T-cell (primary cell): Measurements from ENCODE around the gene BOC. TPM values are rescaled to one million over a fixed set of nuclear protein-coding genes. Genes with fewer than 3 reads are reported as not detected.

Experiments
- ATAC-seq, 4 experiments: fragments of 200-7000 bp in 3 of 4; fragments of 150-1000 bp in 1 of 4; cut with Tn5 transposase; replicated peaks in 1 of 4; 1 replicate in 3 of 4; 2 replicates in 1 of 4; pipeline ENCODE4 v1.10.0; 2021; ENCODE audit warnings: moderate library complexity in 3 of 4, mild to moderate bottlenecking in 2 of 4, moderate number of reproducible peaks in 1 of 4
- CTCF ChIA-PET, 2 donors: fragments of 300-600 bp; sonication (Branson Sonifier 250); formaldehyde crosslinking; loops; one replicate each; lab custom pipeline; 2022; ENCODE audit warnings: antibody characterized with exemption in 2 of 2; lab: Charles Lee
- POLR2A ChIA-PET, 2 donors: fragments of 300-600 bp; sonication (Branson Sonifier 250); formaldehyde crosslinking; loops; one replicate each; lab custom pipeline; 2022; ENCODE audit warnings: antibody characterized with exemption in 2 of 2; lab: Charles Lee
- DNase-seq, 35 experiments: peaks; one replicate each; pipeline versions ENCODE4 v3.0.0 to v3.0.0-alpha.2; 2013 to 2023
- H3K27ac ChIP-seq: one replicate; pipeline ENCODE4 v1.5.1; 2013; ENCODE audit warnings: low read length
- H3K27me3 ChIP-seq, 2 experiments: replicated peaks in 1 of 2; 1 replicate in 1 of 2; 2 replicates in 1 of 2; pipeline versions ENCODE4 v1.6.1 to v1.7.0; 2013; ENCODE audit warnings: low read length in 1 of 2, mixed read lengths in 1 of 2; ENCODE audit not compliant: control insufficient read depth in 2 of 2, insufficient read depth in 2 of 2; ENCODE audit errors: extremely low read depth in 1 of 2
- H3K36me3 ChIP-seq, 2 donors: 1 replicate in 1 of 2; 2 replicates in 1 of 2; pipeline versions ENCODE4 v1.6.1 to v1.7.0; 2013; ENCODE audit warnings: low read length in 1 of 2; ENCODE audit not compliant: control insufficient read depth in 2 of 2, insufficient read depth in 1 of 2; ENCODE audit errors: extremely low read depth in 1 of 2
- H3K4me1 ChIP-seq, 2 experiments: 1 replicate in 1 of 2; 2 replicates in 1 of 2; pipeline versions ENCODE4 v1.6.1 to v1.7.0; 2013; ENCODE audit warnings: low read length in 2 of 2, mixed read lengths in 1 of 2; ENCODE audit not compliant: insufficient read depth in 2 of 2, control insufficient read depth in 1 of 2; ENCODE audit errors: extremely low read depth in 1 of 2
- H3K4me3 ChIP-seq, 2 donors: 1 replicate in 1 of 2; 2 replicates in 1 of 2; pipeline versions ENCODE4 v1.5.1 to v1.7.0; 2013; ENCODE audit warnings: mild to moderate bottlenecking in 2 of 2, low read length in 1 of 2, moderate library complexity in 1 of 2; ENCODE audit not compliant: control insufficient read depth in 1 of 2; ENCODE audit errors: extremely low read depth in 1 of 2
- H3K9me3 ChIP-seq: 2 replicates; pipeline ENCODE4 v1.7.0; 2013
- H3K27ac Mint-ChIP-seq, 2 donors: one replicate each; pipeline ENCODE4 v1.8.0; 2020 to 2021; ENCODE audit warnings: mild to moderate bottlenecking in 2 of 2, mixed read lengths in 2 of 2
- H3K27me3 Mint-ChIP-seq, 2 donors: one replicate each; pipeline ENCODE4 v1.8.0; 2021 to 2022; ENCODE audit warnings: mixed read lengths in 2 of 2
- H3K36me3 Mint-ChIP-seq: one replicate; pipeline ENCODE4 v1.8.0; 2021; ENCODE audit warnings: mixed read lengths
- H3K4me1 Mint-ChIP-seq, 3 donors: one replicate each; pipeline ENCODE4 v1.8.0; 2020 to 2022; ENCODE audit warnings: mixed read lengths in 3 of 3, mild to moderate bottlenecking in 1 of 3
- H3K4me3 Mint-ChIP-seq, 3 donors: one replicate each; pipeline ENCODE4 v1.8.0; 2020 to 2022; ENCODE audit warnings: mild to moderate bottlenecking in 3 of 3, mixed read lengths in 3 of 3, moderate library complexity in 3 of 3
- H3K9me3 Mint-ChIP-seq, 3 donors: one replicate each; pipeline ENCODE4 v1.8.0; 2020 to 2022; ENCODE audit warnings: mixed read lengths in 3 of 3
- WGBS: methylation state at CpG from one replicate; pipeline ENCODE4 v1.1.5; 2013; ENCODE audit warnings: missing lambda C conversion rate; ENCODE audit not compliant: insufficient coverage; 5-methylcytosine and 5-hydroxymethylcytosine counted together
- total RNA-seq, 35 experiments: library from RNA in 6 of 35; stranded (reverse) in 6 of 35; fragments of 120-200 nt in 1 of 35; gene quantifications; one replicate each; pipeline versions ENCODE4 v1.2.1 to v1.2.4 and lab custom pipeline; 2013 to 2026

BOC gene
- under 1 TPM in 2 of 5 donors, not detected in 3; 0.16 to 0.20 TPM for total RNA-seq
- total RNA-seq (2013) = 0.06 TPM
- 0 to 0.21 (median 0) reads per million in 29 experiments for total RNA-seq (lab: John Stamatoyannopoulos, UW)

DNA sequence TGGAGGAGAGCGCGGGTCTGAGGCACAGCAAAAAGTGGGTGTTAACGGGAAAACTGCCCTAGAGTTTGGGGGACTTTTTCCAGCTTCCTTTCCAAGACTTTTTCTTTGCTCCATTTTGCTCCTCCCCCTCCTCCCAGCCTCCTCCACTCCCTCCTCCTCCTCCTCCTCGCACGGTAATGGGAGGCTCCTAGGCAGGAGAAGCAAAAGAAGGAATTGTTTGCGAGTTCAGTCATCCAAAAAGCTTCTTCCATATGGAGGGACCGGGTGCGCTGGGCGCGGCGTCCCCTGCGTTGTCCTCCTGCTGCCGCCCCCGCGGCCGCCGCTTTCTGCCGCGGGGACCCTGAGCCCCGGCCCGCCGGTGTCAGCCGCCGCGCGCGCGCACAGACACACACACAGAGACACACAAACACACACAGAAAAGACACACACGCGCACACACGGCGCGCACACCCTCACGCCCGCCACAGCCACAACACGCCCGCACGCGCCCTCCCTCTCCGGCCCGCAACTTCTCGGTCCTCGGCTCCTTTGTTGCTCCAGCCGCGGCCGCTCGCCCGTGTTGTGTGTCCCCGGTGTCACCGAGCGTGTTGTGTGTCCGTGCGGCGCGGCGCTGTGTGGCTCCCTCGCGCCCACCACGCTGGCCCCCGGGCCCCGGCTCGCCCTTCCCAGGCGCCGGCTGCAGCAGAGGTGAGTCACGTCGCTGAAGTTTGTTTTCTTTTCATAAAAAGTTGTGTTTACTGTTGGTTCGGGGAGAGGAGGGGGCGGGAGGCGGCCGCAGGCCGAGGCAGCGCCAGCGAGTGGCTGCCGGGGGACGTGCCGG is at the start of gene BOC:
TSS of gene BOC (plus strand) at position 228 of the 820 bp plus-strand sequence. CDS start 38,246 bp downstream, outside the sequence.
- H3K4me1 Mint-ChIP-seq = peaks cover 10 to 15% (median 13%) of the 10 kb centered on the region in 3 donors
- WGBS = 1% methylated on average over 65 of the region's 76 CpGs
- Histone ChIP-seq H3K27ac (no peak within 1 kb of the TSS), H3K27me3 (peaks cover 5 to 41% of the 10 kb centered on the region in 2 experiments), H3K4me3 (peak within 1 kb of the TSS in 1 of 2 donors; percentile 73), H3K9me3 (no peaks in the 10 kb centered on the region), H3K36me3 (no peaks in the 10 kb centered on the region), H3K4me1 (peaks cover 2 to 11% of the 10 kb centered on the region in 2 experiments)
- peaks cover 60 to 70% of the 10 kb centered on the region in 2 donors for H3K27me3 Mint-ChIP-seq
- CTCF ChIA-PET = no interaction called here
- H3K9me3 Mint-ChIP-seq = no peaks in the 10 kb centered on the region
- POLR2A ChIA-PET = no interaction called here
- ATAC-seq (no peak), DNase-seq (no peak)
- peak within 1 kb of the TSS in 1 of 2 donors; percentile 52 for H3K27ac Mint-ChIP-seq
- H3K36me3 Mint-ChIP-seq = no peaks in the 10 kb centered on the region
- peak within 1 kb of the TSS in 2 of 3 donors; percentile 68 to 77 for H3K4me3 Mint-ChIP-seq

DNA sequence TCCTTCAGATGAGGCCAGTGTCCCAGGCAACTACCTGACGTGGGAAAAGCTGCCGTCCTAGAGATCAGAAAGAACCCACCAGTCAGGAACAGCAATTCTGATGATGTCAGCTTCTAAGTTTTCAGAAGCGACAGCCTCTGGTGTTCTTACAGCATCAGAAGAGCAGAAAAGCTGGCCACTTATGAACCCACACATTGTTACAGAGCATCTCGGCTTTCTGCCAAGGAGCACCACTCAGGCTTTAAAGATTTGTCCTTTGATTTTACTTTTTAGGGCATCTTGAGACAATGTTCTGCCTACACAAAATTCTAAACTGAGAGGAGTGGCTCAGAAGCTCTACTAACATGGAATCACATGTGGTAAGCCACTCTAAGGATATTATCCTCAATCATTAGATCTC is 49.7 kb upstream of the BOC start:
- H3K36me3 ChIP-seq = no peaks in the 10 kb centered on the region
- H3K27ac ChIP-seq = no peak overlapping the region
- no peaks in the 10 kb centered on the region for H3K4me1 ChIP-seq
- Mint-ChIP-seq H3K27me3 (peaks cover 3 to 5% of the 10 kb centered on the region in 2 donors), H3K4me1 (no peaks in the 10 kb centered on the region), H3K9me3 (no peaks in the 10 kb centered on the region), H3K4me3 (no peak overlapping the region), H3K36me3 (no peaks in the 10 kb centered on the region), H3K27ac (no peak overlapping the region)
- DNase-seq (no peak), ATAC-seq (no peak)
- H3K9me3 ChIP-seq = no peaks in the 10 kb centered on the region
- 87% methylated on average over 3 of the region's 4 CpGs for WGBS
- POLR2A ChIA-PET = no interaction called here
- no peak overlapping the region for H3K4me3 ChIP-seq
- CTCF ChIA-PET = no interaction called here
- peaks cover 0 to 3% of the 10 kb centered on the region in 2 experiments for H3K27me3 ChIP-seq

DNA sequence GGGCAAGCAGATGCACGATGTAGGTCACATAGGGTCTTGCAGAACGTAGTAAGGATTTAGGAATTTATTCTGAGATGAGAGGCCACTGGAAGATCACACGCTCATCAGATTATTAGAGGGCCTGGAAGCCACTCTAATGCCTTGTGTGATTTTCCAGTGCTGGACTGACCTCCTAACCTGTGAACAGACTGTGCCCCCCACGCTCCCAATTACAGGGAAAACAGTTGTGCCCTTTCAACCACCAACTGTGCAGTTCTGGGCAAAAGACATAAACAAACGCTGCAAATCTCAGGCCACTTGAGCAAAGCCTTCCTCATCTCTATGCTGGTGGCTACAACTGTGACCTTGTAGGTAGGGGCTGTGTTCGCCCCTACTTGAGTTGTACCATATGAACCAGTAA is 48.2 kb upstream of the BOC start:
- Histone ChIP-seq H3K27ac (no peak overlapping the region), H3K4me3 (no peak overlapping the region), H3K36me3 (no peaks in the 10 kb centered on the region), H3K4me1 (no peaks in the 10 kb centered on the region), H3K9me3 (no peaks in the 10 kb centered on the region), H3K27me3 (peaks cover 0 to 3% of the 10 kb centered on the region in 2 experiments)
- WGBS = 78% methylated on average over 2 of the region's 6 CpGs
- H3K9me3 Mint-ChIP-seq = no peaks in the 10 kb centered on the region
- CTCF ChIA-PET = no interaction called here
- no peaks in the 10 kb centered on the region for H3K4me1 Mint-ChIP-seq
- no peak overlapping the region for H3K4me3 Mint-ChIP-seq
- DNase-seq (no peak), ATAC-seq (no peak)
- POLR2A ChIA-PET = no interaction called here
- peaks cover 3 to 5% of the 10 kb centered on the region in 2 donors for H3K27me3 Mint-ChIP-seq
- H3K27ac Mint-ChIP-seq = no peak overlapping the region
- H3K36me3 Mint-ChIP-seq = no peaks in the 10 kb centered on the region

- peaks cover 0 to 3% of the 10 kb centered on the region in 2 experiments for H3K27me3 ChIP-seq
- ATAC-seq (no peak), DNase-seq (no peak)
- Mint-ChIP-seq H3K27ac (no peak overlapping the region), H3K9me3 (no peaks in the 10 kb centered on the region), H3K4me3 (no peak overlapping the region), H3K36me3 (no peaks in the 10 kb centered on the region), H3K27me3 (peaks cover 3 to 5% of the 10 kb centered on the region in 2 donors), H3K4me1 (no peaks in the 10 kb centered on the region)
- CTCF ChIA-PET = interaction anchor here in 1 of 2 donors (0.6 kb wide), 1 partner anchor 388 kb away, joined by 9 read pairs; no protein-coding TSS in a partner anchor
- POLR2A ChIA-PET = no interaction called here
- H3K27ac ChIP-seq = no peak overlapping the region
- H3K9me3 ChIP-seq = no peaks in the 10 kb centered on the region
- no CpG with 5 or more reads among the region's 3 CpGs for WGBS
- H3K36me3 ChIP-seq = no peaks in the 10 kb centered on the region
- no peaks in the 10 kb centered on the region for H3K4me1 ChIP-seq
- no peak overlapping the region for H3K4me3 ChIP-seq
These were observed 45.5 kb upstream of the BOC start for GRCh38 chr3:113165841-113166240.

DNA sequence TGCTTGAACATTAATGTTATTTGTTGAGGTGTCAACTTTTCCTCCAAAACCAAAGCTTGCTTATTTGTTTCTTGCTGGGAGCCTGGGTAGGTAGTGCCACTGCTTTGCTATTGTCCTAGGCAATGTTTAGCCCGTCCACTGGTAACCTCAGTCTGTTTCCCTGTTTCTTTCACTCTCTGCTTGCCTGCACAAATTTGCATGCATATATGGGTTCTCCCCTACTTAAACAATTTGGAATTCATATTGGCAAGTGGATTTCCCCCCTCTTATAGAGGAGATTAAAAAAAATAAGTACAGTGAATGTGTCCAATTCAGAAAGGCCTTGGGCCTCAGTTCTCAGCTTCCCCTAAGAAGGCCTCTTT is 45.0 kb upstream of the BOC start:
- no CpG with 5 or more reads among the region's 1 CpG for WGBS
- ATAC-seq (no peak), DNase-seq (no peak)
- H3K4me1 Mint-ChIP-seq = no peaks in the 10 kb centered on the region
- Histone ChIP-seq H3K27me3 (peaks cover 0 to 3% of the 10 kb centered on the region in 2 experiments), H3K27ac (no peak overlapping the region), H3K9me3 (no peaks in the 10 kb centered on the region), H3K4me1 (no peaks in the 10 kb centered on the region), H3K36me3 (no peaks in the 10 kb centered on the region), H3K4me3 (no peak overlapping the region)
- no peak overlapping the region for H3K4me3 Mint-ChIP-seq
- no peaks in the 10 kb centered on the region for H3K9me3 Mint-ChIP-seq
- CTCF ChIA-PET = interaction anchor here in 1 of 2 donors (0.6 kb wide), 1 partner anchor 387 kb away, joined by 9 read pairs; no protein-coding TSS in a partner anchor
- H3K27ac Mint-ChIP-seq = no peak overlapping the region
- no peaks in the 10 kb centered on the region for H3K36me3 Mint-ChIP-seq
- POLR2A ChIA-PET = no interaction called here
- peaks cover 3 to 5% of the 10 kb centered on the region in 2 donors for H3K27me3 Mint-ChIP-seq

- peaks cover 0 to 3% (median 0%) of the 10 kb centered on the region in 3 donors for H3K9me3 Mint-ChIP-seq
- no peak for ATAC-seq
- WGBS = 84% methylated on average over 10 of the region's 12 CpGs
These were observed 44.5 kb upstream of the BOC start for GRCh38 chr3:113166719-113167492.

More at GRCh38 chr3:113166719-113167492, 44.5 kb upstream of the BOC start:
- Histone ChIP-seq H3K4me1 (no peaks in the 10 kb centered on the region), H3K36me3 (no peaks in the 10 kb centered on the region), H3K4me3 (no peak overlapping the region), H3K9me3 (no peaks in the 10 kb centered on the region), H3K27ac (no peak overlapping the region), H3K27me3 (no peaks in the 10 kb centered on the region)
- ChIA-PET CTCF (no interaction called here), POLR2A (no interaction called here)
- H3K4me3 Mint-ChIP-seq = no peak overlapping the region
- peaks cover under 1 to 3% of the 10 kb centered on the region in 2 donors for H3K27me3 Mint-ChIP-seq
- H3K27ac Mint-ChIP-seq = no peak overlapping the region
- DNase-seq = no peak
- no peaks in the 10 kb centered on the region for H3K4me1 Mint-ChIP-seq
- no peaks in the 10 kb centered on the region for H3K36me3 Mint-ChIP-seq
